ENCODE data around the gene CBLB.
"Not testable (repeated sequence)": the region's sequence is repeated elsewhere in the genome, so short reads cannot be mapped to it uniquely, and the experiment has no call there.

The CBLB gene

GRCh38 chr3:105781871-105782270 is 86.9 kb downstream of the CBLB start:
- no peak for DNase-seq

- no peak for DNase-seq
Measured at GRCh38 chr3:105780107-105780506, 88.7 kb downstream of the CBLB start.

GRCh38 chr3:105775368-105775767 is 93.4 kb downstream of the CBLB start:
- DNase-seq, result no peak

- no peak for DNase-seq
Measured at GRCh38 chr3:105774444-105775180, 94.2 kb downstream of the CBLB start.

GRCh38 chr3:105773291-105773690 is 95.5 kb downstream of the CBLB start:
- DNase-seq, result no peak

GRCh38 chr3:105772635-105773034 is 96.2 kb downstream of the CBLB start:
- no peak for DNase-seq

- no peak for DNase-seq
Measured at GRCh38 chr3:105771392-105771791, 97.4 kb downstream of the CBLB start.

GRCh38 chr3:105770410-105770809 is 98.4 kb downstream of the CBLB start:
- no peak for DNase-seq

- no peak for DNase-seq
Measured at GRCh38 chr3:105767776-105768175, 101.0 kb downstream of the CBLB start.

GRCh38 chr3:105767216-105767615 is 101.6 kb downstream of the CBLB start:
- DNase-seq, result no peak

- no peak for DNase-seq
Measured at GRCh38 chr3:105765308-105765639, 103.5 kb downstream of the CBLB start.

GRCh38 chr3:105764378-105765307 is 104.2 kb downstream of the CBLB start:
- no peak for DNase-seq

GRCh38 chr3:105763659-105764036 is 105.2 kb downstream of the CBLB start:
- no peak for DNase-seq

GRCh38 chr3:105762749-105763658 is 105.8 kb downstream of the CBLB start:
- no peak for DNase-seq

GRCh38 chr3:105762214-105762613 is 106.6 kb downstream of the CBLB start:
- not testable (repeated sequence) for DNase-seq

- DNase-seq, result no peak
Measured at GRCh38 chr3:105759442-105760078, 109.3 kb downstream of the CBLB start.

- DNase-seq, result no peak
Measured at GRCh38 chr3:105758451-105758850, 110.4 kb downstream of the CBLB start.

- DNase-seq, result no peak
Measured at GRCh38 chr3:105755121-105755886, 113.5 kb downstream of the CBLB start.

- no peak for DNase-seq
Measured at GRCh38 chr3:105752791-105753415, 115.9 kb downstream of the CBLB start.

- no peak for DNase-seq
Measured at GRCh38 chr3:105747696-105748095, 121.1 kb downstream of the CBLB start.

- DNase-seq, result no peak
Measured at GRCh38 chr3:105747060-105747541, 121.7 kb downstream of the CBLB start.

Data from NCI-H1048 (cell line).